Posterior cingulate gyrus (tissue), 11 donors: ENCODE results near the gene ARF5.
"Not testable (repeated sequence)": the region's sequence is repeated elsewhere in the genome, so short reads cannot be mapped to it uniquely, and the experiment has no call there.

ENCODE experiments used
- DNase-seq, 10 donors: peaks; one replicate each; pipeline versions ENCODE4 v3.0.0 to v3.0.0-alpha.2; 2020 to 2021; ENCODE audit warnings: mixed read lengths in 3 of 10
- intact Hi-C: fragments of 100-400 bp; cut with DNase I; formaldehyde crosslinking; loops from one replicate; pipeline ENCODE4 v1.15.1; 2023

ARF5 gene

DNA sequence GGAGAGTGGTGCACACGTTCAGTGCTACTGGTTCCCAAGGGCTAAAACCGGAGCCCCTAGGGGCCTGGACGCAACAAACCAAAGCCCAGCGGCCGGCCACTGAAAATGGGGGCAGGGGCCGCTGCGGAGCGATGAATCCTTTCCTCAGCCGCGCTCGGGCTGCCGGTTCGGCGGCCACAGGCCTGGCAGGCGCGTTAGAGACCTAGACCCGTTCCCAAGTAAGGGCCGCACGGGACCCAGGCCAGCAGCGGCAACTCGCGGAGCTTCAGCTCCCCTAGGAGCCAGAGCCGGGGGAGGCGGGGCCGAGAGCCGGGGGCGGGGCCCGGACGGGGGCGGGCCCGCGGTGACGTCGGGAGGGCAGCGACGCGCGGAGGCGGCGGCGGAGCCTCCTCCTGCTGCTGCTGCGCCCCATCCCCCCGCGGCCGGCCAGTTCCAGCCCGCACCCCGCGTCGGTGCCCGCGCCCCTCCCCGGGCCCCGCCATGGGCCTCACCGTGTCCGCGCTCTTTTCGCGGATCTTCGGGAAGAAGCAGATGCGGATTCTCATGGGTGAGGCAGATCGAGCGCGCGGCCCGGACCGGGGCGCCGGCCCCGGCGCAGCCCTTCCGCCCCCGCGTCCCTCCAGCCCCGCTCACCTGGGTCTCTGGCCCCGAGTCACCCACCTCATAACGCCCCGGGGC is at the start of gene ARF5:
ARF5 (plus strand) TSS at position 393 of the 678 bp plus-strand sequence; CDS start at position 481, 88 bp downstream.
- intact Hi-C loops = loop anchor here (2.0 to 5.0 kb wide), 2 partner anchors 63 to 196 kb away; partner anchors contain the start of gene ZNF800
- peak; percentile 83 to 99 (median 88) for DNase-seq

DNA sequence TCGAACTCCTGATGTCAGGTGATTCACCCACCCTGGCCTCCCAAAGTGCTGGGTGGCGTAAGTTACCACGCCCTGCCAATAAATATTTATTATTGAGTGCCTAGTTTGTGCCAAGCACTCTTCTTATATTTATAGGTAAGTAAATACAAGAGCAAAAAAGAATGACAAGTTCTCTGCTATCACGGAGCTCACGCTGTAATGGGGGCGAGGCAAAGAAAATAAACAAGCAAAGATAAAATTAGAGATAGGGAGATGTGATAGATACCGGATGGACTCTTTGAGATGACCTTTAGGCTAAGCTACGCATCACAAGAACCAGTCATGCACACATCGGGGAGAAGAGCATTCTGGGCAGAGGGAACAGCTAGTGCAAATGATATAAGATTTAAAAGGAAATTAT is 49.1 kb upstream of the ARF5 start:
- DNase-seq = no peak
- intact Hi-C loops = no loop called here

DNA sequence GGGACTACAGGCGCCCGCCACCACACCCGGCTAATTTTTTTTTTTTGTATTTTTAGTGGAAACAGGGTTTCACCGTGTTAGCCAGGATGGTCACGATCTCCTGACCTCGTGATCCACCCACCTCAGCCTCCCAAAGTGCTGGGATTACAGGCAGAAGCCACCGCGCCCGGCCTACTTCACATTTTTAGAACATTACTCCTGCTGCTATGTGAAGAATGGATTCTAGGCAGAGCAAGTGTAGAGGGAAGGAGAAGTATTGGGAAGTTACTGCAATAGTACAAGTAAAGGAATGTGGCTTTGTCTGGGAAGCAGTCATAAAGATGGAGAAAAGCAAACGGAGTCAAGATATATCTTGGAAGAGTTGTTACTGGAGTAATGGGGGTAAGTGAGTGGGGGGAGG is 47.8 kb upstream of the ARF5 start:
- intact Hi-C loops, DNase-seq: not testable (repeated sequence)

DNA sequence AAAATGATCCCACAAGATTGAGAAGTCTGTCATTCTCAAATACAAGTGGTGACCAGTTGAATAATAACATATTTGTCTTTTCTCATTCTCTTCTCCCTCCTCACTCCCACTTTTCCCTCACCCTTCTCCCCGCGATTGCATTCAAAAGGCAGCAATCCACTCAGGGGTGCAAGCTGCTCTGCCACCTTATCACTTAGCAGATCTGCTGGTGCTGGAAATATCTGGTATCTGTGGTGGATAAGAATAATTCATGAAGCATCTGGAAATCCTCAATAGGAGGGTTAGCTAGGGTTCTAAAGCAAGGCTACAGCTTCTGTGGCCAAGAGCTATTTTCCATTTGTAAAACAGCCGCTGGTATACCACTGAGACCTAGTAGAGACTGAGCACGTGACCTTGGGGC is 46.7 kb upstream of the ARF5 start:
- no peak for DNase-seq
- intact Hi-C loops = no loop called here

DNA sequence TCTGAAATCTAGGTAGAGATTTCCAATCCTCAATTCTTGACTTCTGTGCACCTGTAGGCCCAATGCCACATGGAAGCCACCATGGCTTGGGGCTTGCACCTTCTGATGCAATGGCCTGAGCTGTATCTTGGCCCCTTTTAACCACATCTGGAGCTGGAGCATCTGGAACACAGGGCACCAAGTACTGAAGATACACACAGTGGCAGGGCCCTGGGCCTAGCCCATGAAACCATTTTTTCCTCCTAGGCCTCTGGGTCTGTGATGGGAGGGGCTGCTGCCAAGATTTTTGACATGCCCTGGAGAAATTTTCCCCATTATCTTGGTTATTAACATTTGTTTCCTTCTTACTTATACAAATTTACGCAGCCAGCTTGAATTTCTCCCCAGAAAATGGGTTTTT is 41.9 kb upstream of the ARF5 start:
- no peak for DNase-seq
- intact Hi-C loops = no loop called here

DNA sequence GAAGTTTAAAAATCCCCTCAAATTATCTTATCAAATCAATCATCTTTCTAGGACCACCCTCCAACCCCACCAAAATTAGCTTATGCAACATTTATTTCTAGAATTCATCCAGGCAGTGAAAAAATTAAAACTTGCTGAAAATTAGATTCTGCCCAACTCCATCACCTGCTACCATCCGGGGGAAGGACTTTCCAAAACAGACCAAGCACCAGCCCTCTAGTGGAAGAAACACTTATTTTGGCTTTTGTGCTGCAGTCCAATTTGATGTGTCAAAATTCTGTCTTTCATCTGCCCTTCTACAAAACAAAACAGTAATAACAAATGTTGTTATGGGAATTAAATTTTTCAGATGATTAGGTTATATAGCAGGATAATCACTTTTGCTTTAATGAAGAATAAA is 38.0 kb upstream of the ARF5 start:
- intact Hi-C loops = no loop called here
- DNase-seq = no peak

DNA sequence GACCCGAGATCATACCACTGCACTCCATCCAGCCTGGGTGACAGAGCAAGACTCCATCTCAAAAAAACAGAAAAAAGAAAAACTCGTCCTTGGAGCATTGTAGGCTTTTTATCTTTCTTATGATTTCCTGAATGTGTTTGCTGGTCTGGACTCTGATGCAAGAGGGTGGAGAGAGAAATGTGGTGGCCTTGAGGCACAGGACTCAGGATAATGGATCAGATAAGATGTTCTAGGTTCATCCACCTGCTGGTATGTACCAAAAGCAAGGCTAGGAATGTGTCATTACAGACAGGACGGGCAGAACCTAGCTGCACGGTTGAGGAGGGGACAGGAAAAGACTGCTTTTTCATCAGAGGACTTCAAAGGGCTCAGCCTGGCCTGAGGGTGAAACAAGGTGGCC is 36.3 kb upstream of the ARF5 start:
- intact Hi-C loops = no loop called here
- DNase-seq = no peak

DNA sequence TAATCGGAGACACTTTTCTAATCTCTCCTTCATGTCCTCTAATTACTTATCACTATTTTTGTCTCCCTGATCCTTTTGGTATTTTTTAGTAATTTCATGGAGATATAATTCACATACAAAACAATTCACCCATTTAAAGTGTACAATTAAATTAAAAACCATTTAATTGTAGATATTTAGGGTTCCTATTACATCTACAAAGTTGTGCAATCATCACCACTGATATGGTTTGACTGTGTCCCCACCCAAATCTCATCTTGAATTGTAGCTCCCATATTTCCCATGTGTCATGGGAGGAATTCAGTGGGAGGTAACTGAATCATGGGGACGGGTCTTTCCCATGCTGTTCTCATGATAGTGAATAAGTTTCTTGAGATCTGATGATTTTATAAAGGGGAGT is 31.8 kb upstream of the ARF5 start:
- no peak for DNase-seq
- intact Hi-C loops = no loop called here

DNA sequence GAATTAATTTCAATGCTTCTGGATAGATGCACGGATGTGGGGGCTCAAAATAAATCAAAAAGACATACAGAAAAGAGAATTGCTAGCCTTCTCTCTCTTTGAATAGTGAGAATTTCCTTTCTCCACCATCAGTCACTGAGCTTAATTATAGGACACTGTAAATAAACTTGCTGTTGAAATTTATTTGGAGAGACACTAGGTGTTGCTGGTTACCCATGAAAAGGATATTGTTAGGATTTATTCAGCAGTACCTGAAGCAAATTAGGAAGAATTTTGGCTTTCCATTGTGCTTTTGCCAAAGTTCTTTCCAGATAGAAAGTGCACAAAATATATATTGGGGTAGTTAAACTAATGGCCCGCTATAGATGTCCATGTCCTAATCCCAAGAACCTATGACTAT is 30.4 kb upstream of the ARF5 start:
- intact Hi-C loops = no loop called here
- no peak for DNase-seq

DNA sequence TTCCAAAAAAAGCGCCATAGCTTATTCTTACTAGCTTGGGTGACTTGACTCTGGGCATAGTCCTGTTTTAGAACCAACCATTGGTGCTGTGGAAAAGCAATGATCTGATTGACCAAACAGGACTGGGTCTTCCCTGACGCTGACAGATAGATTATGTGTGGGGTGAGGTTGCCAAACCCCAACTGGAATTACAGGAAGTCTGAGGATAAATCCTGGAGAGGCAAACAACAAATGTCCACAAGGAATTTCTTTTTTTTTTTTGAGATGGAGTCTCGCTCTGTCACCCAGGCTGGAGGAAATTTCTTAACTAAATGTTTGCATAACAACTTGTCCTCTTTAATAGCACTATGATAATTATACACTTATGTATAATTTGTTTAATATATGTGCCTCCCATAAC is 22.0 kb upstream of the ARF5 start:
- intact Hi-C loops = no loop called here
- DNase-seq = no peak

DNA sequence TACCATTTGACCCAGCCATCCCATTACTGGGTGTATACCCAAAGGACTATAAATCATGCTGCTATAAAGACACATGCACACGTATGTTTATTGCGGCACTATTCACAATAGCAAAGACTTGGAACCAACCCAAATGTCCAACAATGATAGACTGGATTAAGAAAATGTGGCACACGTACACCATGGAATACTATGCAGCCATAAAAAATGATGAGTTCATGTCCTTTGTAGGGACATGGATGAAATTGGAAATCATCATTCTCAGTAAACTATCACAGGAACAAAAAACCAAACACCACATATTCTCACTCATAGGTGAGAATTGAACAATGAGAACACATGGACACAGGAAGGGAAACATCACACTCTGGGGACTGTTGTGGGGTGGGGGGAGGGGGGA is 20.2 kb upstream of the ARF5 start:
- intact Hi-C loops, DNase-seq: not testable (repeated sequence)

DNA sequence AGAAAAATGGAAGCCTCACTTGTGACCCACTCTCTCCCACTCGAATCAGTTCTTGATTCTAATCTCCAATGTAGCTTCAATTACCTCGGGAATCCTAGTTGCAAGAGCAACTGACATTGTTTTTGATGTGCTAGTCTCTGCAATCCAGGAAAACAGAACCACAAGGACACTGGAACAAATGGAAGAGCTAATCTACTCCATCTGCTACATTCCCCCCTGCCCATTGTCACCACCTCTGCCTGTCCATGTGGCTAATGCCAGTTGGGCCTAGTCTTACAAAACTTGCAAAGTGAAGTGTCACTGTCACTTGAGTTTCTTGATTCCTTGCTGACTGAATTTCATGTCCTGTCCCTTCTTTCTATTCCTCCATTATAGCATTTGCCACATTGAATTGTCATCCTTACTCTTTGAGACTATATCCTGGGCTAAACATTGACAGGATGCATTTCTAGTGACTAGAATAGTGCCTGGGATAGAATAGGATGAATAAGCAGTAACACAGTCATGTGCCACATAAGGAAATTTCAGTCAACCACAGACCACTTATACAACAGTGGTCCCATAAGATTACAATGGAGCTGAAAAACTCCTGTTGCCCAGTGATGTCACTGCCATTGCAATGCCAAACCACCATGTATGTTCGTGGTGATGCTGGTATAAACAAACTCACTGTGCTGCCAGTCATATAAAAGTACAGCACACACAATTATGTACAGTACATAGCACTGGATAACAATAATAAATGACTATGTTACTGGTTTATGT is 16.3 kb upstream of the ARF5 start:
- DNase-seq = no peak

DNA sequence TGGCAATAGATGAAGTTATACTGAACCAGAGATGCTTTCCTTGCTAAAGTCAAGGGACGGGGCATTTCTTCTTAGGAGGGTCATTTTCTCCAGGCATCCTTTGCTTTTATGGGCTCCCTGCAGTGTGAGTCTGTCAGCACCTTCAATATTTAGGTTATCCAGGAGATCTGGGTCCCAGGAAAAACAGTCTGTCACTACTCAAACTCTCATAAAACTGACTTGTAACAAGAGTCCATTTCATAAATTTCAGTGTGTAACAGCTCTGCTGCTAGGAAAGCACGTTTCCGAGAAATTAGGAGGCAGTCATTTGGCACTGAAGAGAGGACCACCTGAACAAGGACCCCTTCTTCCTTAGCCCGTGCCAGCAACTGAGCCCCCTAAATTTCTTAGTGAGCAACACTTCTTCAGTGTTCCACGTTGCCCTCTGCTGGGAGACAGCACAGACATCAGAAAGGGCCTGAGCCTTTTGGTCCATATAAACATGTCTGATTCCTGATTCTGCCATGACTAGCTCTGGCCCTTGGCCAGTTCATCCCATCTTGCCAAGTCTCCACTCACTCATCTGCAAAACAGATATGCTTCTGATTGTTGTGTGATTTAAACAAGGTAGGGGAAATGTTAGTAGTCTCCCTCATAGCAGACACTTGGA is 10.1 kb upstream of the ARF5 start:
- DNase-seq = peak in 1 of 10 donors; percentile 22

More for the DNA sequence above, 16.3 kb upstream of the ARF5 start:
- intact Hi-C loops = no loop called here

DNA sequence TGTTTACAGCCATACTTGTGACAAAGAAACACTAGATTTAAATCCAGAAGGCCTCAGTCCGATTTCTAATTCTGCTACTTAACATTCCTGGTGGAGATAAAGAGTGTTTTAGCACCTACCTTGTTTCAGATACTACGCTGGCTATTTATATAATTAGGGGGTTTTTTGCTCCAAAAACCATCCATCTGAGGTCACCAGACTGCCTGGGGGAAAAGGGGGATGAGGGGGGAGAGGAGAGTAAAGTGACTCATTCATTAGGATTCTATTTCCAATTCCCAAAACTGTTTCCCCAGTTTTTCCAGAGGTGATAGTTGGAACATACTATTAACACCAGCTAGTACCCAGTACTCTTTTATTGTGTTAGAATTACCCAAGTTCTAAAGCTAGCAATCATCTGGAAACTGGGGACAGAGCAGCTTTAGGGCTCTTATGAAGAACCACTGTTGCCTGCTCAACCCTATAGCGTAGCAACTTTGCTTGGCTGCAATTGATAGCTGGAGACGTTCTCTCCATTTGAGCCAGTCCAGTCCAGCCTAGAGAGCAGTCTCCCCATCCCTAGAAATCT is 9.4 kb upstream of the ARF5 start:
- intact Hi-C loops = no loop called here

More for the DNA sequence above, 10.1 kb upstream of the ARF5 start:
- intact Hi-C loops = no loop called here

DNA sequence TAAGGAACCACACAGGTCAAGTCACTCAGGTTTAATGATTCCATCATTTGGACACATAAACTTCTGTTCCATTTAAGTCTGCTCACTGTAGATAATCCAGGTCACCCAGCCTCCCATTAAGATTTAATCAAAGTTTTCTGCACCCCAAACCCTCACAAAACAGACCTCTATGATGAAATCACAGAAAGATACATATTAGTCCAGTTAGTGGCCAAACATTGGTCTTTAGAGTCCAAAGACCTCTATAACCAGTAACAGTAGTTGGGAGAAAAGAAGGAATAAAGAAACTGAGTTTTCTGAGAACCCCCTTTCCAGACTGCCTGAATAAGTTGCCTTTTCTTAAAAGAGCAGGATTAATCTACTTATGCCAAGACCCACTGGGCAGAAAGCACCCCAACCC is 7.6 kb upstream of the ARF5 start:
- intact Hi-C loops = no loop called here
- DNase-seq = no peak

More for the DNA sequence above, 9.4 kb upstream of the ARF5 start:
- DNase-seq = no peak

DNA sequence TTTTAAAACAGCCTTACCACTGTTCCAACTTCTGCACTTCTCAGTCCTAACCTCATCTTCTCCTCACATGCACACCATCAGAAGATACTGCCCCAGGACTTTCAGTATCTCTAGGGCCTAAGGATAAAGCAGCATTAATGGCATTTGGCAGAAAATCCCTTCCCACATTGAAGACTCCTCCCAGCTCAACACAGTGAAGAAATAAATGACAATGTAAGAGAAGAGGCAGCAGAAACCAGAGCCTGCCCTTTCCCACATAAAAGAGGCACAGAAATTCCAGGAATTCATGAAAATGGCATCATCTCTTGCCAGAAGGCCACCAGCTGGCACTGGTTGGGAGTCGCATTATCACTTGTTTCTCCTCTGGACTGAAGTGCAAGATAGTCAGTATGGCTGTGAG is 6.5 kb upstream of the ARF5 start:
- DNase-seq = no peak
- intact Hi-C loops = no loop called here

DNA sequence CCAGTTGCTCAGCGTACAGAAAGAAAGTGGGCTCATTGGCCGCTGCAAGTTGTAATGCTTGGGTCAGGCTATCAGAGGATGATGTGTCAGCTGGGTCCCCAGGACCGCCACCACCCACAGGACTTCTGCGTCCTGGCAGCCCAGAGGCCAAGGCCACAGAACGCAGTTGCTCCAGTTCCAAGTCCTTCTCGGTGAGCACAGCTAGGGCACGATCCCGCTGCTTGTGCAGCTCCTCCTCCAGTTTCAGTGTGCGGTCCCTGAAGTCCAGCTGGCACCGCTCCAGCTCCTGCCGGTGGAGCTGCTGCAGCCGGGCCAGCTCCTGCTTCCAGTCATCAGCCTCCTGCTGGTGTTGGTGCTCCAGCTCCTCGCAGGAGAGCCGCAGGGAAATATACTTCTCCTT is 5.8 kb upstream of the ARF5 start:
- intact Hi-C loops = no loop called here
- DNase-seq = peak in 7 of 10 donors; percentile 36 to 92 (median 45)

DNA sequence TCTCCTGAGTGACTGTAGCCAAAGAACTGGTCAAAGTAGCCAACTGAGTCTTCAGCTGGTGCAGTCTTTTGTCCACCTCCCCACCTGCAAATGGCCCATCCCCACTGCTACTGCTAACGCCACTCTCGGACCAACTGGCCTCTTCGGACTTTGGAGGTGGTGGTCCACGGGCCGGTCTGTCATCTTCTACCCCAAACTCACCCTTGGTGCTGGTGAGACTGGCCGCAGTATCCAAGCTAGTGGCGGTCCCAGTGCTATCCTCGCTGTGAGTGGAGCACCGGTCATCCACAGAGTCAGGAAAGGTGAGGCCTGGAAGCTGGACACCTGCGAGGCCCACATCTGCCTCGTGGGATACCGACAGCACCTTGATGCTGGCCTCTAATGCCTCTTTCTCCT is 3.6 kb upstream of the ARF5 start:
- DNase-seq = peak in 1 of 10 donors; percentile 42
- intact Hi-C loops = loop anchor here (5.0 kb wide), 1 partner anchor 192 kb away; the partner anchor contains the start of gene ZNF800

DNA sequence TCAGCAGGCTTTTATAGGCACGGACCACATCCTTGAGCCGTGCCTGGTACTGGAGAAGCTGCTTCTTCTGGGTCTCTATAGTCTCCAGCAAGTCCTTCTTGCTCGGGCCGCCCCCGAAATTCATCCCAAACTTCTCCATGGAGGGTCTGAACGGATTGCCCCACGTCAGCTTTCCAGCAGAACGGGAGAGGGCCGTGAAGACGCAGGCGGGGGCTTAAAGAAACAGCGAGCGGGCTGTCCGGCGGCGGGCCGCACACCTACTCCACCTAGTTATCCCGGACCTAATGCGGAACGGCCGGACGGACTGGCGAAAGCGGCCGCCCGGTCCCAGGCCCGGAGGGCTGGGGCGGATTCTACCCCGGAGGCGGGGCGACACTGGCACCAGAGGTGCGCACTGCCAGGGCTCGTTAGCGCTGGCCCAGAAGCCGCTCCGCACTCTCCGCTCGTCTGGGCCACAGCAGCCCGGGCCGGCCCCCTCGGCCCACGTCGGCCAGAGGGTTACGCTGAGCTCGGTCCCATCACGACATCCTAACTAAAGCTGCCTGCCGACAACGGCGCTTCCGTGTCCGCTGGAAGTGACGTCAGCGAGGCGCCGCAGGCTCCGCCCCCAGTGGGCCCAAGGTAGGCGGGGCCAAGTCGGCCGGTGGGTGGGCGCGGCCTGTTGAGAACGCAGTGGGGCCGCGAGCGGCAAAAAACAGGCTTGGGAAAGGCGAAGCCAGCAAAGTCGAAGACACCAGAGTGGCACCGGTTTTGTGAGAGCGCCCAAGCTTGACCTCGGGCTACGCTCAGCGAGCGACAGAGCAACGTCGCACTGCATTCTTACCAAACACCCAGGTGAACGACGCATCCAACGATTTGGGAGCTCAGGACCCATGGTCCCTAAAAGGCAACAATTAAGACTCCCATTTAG is 2.9 kb upstream of the ARF5 start, which contains the start of gene GCC1:
GCC1 (minus strand) TSS at position 553 of the 910 bp plus-strand sequence; CDS start at position 139, 414 bp downstream.
- intact Hi-C loops = loop anchor here (5.0 kb wide), 1 partner anchor 193 kb away; the partner anchor contains the start of gene ZNF800

DNA sequence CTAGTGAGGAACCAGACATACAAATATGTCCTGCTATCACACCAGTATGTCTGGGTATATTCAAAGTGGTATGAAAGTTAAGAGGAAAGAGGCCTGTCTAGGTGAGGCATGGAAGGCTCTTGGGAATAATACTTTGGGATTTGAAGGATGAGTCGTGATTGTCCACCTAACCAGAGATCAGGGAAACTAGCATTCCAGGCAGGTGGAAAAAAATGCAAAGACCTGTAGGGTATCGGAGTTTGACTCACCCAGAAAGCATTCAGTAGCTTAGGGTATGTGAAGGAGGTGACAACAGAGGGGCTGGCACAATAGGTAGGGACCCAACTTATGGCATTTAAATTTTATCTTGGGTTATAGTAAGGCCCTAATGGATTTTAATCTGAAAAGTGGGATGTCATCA is 1.9 kb upstream of the ARF5 start:
- intact Hi-C loops = loop anchor here (5.0 kb wide), 1 partner anchor 194 kb away; the partner anchor contains the start of gene ZNF800
- no peak for DNase-seq

More for the DNA sequence above, 2.9 kb upstream of the ARF5 start, which contains the start of gene GCC1:
- DNase-seq = peak; percentile 90 to 99 (median 94)
